PFSK-1 (cell line): ENCODE measurements around the gene TBC1D22A.

ENCODE experiments used
- FOXP2 ChIP-seq: optimal IDR thresholded peaks from 2 replicates; pipeline ENCODE3; 2011; ENCODE audit warnings: borderline replicate concordance, control low read depth, inconsistent platforms; ENCODE audit not compliant: insufficient read depth; ENCODE audit errors: extremely low read length, extremely low read depth
- POLR2AphosphoS5 ChIP-seq: IDR thresholded peaks from 2 replicates; pipeline ENCODE4 v1.6.1; 2012; ENCODE audit warnings: low read depth, mild to moderate bottlenecking, control low read depth, low read length, moderate library complexity
- SIN3A ChIP-seq: IDR thresholded peaks from 2 replicates; pipeline ENCODE4 v1.6.1; 2012; ENCODE audit warnings: mild to moderate bottlenecking, low read length, moderate library complexity, borderline replicate concordance; ENCODE audit not compliant: insufficient read depth
- TAF1 ChIP-seq: IDR thresholded peaks from 2 replicates; pipeline ENCODE4 v1.6.1; 2012; ENCODE audit warnings: low read length, control low read depth, borderline replicate concordance; ENCODE audit not compliant: insufficient read depth
- TF ChIP-seq, protein P1 (sequence below), 2 experiments: IDR thresholded peaks; 2 replicates each; pipeline versions ENCODE4 v1.6.1 to v1.8.0; 2011 to 2012; ENCODE audit warnings: low read depth in 2 of 2, low read length in 2 of 2, control low read depth in 1 of 2, inconsistent platforms in 1 of 2, mild to moderate bottlenecking in 1 of 2, moderate library complexity in 1 of 2; ENCODE audit not compliant: insufficient read depth in 1 of 2

TBC1D22A gene

DNA sequence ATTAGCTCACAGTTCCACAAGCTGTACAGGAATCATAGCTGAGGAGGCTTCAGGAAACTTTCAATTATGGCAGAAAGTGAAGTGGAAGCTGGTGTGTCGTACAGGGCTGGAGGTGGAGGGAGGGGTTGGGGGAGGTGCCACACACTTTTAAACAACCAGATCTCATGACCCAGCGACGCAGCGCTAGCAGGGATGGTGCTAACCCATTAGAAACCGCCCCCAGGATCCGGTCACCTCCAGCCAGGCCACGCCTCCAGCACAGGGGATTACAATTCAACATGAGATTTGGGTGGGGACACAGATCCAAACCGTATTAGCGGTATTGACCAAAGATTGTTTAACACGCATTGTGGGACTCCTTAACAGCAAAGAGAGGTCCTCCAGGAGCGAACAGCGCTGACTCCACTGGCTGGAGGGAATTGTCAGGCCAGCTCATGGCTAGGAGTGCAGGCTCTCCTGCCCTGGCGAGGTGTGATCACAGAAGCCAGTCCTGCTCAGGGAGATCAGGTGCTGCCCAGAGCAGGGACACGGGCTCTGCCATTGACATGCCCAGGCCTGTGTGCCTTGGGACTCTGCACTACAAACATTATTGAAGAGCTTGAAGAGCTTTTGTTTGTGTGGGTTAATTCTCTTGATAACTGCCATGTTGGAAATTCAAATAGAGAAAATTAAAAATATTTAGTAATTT is 215.3 kb downstream of the TBC1D22A start:
- TF ChIP-seq FOXP2 (no peak), TAF1 (no peak), SIN3A (no peak), POLR2AphosphoS5 (no peak)
- TF ChIP-seq, protein P1, sequence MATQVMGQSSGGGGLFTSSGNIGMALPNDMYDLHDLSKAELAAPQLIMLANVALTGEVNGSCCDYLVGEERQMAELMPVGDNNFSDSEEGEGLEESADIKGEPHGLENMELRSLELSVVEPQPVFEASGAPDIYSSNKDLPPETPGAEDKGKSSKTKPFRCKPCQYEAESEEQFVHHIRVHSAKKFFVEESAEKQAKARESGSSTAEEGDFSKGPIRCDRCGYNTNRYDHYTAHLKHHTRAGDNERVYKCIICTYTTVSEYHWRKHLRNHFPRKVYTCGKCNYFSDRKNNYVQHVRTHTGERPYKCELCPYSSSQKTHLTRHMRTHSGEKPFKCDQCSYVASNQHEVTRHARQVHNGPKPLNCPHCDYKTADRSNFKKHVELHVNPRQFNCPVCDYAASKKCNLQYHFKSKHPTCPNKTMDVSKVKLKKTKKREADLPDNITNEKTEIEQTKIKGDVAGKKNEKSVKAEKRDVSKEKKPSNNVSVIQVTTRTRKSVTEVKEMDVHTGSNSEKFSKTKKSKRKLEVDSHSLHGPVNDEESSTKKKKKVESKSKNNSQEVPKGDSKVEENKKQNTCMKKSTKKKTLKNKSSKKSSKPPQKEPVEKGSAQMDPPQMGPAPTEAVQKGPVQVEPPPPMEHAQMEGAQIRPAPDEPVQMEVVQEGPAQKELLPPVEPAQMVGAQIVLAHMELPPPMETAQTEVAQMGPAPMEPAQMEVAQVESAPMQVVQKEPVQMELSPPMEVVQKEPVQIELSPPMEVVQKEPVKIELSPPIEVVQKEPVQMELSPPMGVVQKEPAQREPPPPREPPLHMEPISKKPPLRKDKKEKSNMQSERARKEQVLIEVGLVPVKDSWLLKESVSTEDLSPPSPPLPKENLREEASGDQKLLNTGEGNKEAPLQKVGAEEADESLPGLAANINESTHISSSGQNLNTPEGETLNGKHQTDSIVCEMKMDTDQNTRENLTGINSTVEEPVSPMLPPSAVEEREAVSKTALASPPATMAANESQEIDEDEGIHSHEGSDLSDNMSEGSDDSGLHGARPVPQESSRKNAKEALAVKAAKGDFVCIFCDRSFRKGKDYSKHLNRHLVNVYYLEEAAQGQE (IDR thresholded peaks at IDR 0.05; ENCODE audit: insufficient read depth in 1 of 2, low read depth in 2 of 2, low read length in 2 of 2) = no peak

DNA sequence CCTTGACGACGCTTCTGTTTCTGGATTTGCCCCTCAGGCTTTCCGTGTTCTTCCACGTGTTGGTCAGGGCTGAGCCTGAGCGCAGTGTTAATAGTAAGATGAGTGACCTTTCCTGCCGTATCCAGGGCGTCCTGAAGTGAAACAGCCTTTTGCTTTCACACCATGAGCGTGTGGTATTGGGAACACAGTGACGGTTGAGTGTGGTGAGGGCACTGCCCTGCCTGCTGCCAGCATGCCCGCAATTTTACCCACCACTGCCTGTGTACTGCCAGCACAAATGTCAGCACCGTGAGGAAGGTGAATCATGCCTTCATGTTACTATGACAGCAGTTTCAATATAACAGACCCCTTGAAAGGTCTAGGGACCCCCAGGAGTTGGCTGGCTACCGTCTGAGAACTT is 217.1 kb downstream of the TBC1D22A start:
- TF ChIP-seq TAF1 = no peak
- no peak for TF ChIP-seq POLR2AphosphoS5
- TF ChIP-seq, protein P1 (IDR thresholded peaks at IDR 0.05; ENCODE audit: insufficient read depth in 1 of 2, low read depth in 2 of 2, low read length in 2 of 2) = no peak
- TF ChIP-seq SIN3A = no peak
- no peak for TF ChIP-seq FOXP2

DNA sequence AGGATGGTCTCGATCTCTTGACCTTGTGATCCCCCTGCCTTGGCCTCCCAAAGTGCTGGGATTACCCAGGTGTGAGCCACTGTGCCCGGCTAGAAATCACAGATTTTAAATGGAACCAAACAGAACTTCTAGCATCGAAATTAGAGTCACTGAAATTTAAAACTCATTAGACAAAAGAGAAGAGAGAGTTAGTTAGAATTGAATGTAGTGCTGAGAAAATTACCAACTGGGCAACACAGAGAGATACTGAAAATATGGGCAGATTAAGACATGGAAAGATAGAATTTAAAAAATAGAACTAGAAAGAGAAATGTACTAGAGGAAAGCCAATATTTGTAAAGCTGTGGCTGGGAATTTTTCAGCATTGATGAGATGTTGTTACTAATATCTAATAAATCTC is 217.9 kb downstream of the TBC1D22A start:
- no peak for TF ChIP-seq FOXP2
- TF ChIP-seq, protein P1 (IDR thresholded peaks at IDR 0.05; ENCODE audit: insufficient read depth in 1 of 2, low read depth in 2 of 2, low read length in 2 of 2) = no peak
- TF ChIP-seq TAF1 = no peak
- TF ChIP-seq SIN3A = no peak
- no peak for TF ChIP-seq POLR2AphosphoS5

DNA sequence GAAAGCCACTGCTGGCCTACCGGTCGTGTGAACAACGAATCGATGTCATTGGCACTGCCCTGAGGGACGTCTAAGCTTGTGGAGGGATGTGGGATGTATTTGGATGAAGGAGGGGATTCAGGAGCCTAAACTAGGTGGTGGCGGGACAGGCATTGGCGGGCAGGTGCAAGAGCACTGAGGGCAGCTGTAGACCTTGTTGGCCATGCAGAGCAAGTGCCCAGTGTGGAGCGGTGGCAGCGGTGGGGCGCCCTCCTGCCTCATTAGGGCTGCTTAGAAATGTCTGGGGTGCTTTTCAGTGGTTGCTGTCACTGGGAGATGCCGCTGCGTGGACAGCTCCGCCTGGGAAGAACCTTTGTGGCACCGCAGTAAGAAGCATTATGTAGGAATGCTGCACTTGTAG is 220.2 kb downstream of the TBC1D22A start:
- no peak for TF ChIP-seq SIN3A
- TF ChIP-seq POLR2AphosphoS5 = no peak
- TF ChIP-seq, protein P1 (IDR thresholded peaks at IDR 0.05; ENCODE audit: insufficient read depth in 1 of 2, low read depth in 2 of 2, low read length in 2 of 2) = no peak

DNA sequence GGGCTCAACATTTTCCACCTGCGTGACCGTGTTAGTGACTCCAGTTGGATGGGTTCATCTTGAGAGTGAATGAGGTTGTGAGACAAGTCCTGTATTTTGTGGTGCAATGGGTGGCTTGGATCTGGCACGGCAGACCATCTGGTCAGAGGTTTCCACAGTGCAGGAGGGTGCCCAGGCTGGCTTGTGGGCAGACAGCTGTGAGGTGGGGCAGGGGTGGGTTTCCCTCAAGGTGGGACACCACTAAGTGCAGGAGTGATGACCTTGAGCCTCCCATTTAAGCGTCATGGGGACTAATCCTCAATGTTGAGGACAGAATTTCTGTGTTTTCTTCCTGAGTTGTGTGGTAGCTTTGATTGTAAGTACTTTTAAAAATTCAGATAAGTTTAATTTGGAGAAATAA is 220.6 kb downstream of the TBC1D22A start:
- TF ChIP-seq TAF1 (no peak), POLR2AphosphoS5 (no peak), SIN3A (no peak), FOXP2 (no peak)
- TF ChIP-seq, protein P1 (IDR thresholded peaks at IDR 0.05; ENCODE audit: insufficient read depth in 1 of 2, low read depth in 2 of 2, low read length in 2 of 2) = no peak
